Erythroblast (primary cell): Measurements from ENCODE around the gene ARHGEF1.

Experiments used
- GATA1 ChIP-seq: IDR thresholded peaks from 2 replicates; pipeline ENCODE4 v1.6.1; 2011; ENCODE audit warnings: low read depth, mild to moderate bottlenecking, control low read depth, low read length, moderate library complexity
- POLR2A ChIP-seq: IDR thresholded peaks from 2 replicates; pipeline ENCODE4 v1.6.1; 2011; ENCODE audit warnings: mild to moderate bottlenecking, low read length

DNA sequence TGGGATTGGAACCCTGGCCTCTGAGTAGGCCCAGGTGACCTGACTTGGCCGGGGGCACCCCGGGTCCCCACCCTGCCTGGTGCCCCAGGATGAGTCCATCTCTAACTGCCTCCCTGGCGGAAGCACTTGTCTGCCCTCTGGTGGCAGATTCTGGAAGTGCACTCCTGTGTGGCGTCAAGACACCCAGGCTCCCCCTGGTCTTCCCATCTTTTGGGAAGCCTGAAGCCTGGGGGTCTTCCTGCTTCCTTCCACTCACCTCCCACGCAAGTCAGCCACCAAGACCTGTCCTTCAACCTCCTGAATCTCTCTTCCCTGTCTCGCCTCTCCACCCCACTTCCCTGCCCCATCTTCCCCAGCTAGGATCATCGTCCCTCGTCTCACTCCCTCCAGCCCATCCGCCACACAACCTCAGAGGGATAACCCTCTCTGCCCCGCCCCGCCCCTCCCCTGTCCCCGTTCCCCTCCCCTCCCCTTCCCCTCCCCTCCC, 68.7 kb downstream of the ARHGEF1 start:
- no peak for TF ChIP-seq POLR2A
- no peak for TF ChIP-seq GATA1
